Cardiac septum (tissue), 1 donor: ENCODE results near the gene DNMBP. TPM values are rescaled to one million over a fixed set of nuclear protein-coding genes. Genes with fewer than 3 reads are reported as not detected.
"Not testable (repeated sequence)": the region's sequence is repeated elsewhere in the genome, so short reads cannot be mapped to it uniquely, and the experiment has no call there.

Experiments used
- DNase-seq: peaks from one replicate; pipeline ENCODE4 v3.0.0-alpha.2; 2020; ENCODE audit warnings: low spot score
- intact Hi-C: fragments of 100-400 bp; cut with DNase I; formaldehyde crosslinking; loops from one replicate; pipeline ENCODE4 v1.14.0; 2022
- total RNA-seq: library from RNA; stranded (reverse); fragmentation: NEBNext Ultra II Directional; extraction: Animal tissue kit (Norgen Biotek cat#: 25700); gene quantifications from one replicate; pipeline ENCODE4 v1.2.1, GENCODE V29; 2021
- donor health status: DM: no; HTN: no; CAD: no.

The DNMBP gene
- total RNA-seq, 1 donor from 2014 or later: 5.6 TPM

DNA sequence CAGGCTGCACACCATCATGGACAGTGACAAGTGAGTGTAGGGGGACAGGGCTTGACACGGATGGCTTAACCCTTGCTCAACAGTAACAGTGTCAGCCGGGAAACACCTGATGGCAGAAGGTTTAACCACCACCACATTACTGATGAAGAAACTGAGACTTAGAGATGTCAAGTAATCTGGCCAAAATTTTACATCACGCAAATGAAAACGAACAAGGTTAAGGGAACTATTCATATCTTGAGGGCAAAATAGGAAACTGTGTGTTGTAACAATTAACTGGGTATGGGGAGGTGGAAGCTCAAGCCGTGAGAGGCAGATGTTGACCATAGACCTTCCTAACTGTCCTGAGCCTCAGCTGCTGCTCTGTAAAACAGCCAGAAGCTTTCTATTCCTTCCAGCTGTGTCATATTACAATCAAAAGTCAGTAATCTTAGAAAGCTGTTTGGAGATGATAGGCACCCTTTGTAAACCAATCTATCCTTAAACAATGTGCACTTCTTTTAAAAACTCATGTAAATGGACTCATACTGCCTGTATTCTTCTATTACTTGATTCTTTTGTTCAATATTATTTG lies 158.9 kb downstream of the DNMBP start:
- no peak for DNase-seq
- intact Hi-C loops: no loop called here

DNA sequence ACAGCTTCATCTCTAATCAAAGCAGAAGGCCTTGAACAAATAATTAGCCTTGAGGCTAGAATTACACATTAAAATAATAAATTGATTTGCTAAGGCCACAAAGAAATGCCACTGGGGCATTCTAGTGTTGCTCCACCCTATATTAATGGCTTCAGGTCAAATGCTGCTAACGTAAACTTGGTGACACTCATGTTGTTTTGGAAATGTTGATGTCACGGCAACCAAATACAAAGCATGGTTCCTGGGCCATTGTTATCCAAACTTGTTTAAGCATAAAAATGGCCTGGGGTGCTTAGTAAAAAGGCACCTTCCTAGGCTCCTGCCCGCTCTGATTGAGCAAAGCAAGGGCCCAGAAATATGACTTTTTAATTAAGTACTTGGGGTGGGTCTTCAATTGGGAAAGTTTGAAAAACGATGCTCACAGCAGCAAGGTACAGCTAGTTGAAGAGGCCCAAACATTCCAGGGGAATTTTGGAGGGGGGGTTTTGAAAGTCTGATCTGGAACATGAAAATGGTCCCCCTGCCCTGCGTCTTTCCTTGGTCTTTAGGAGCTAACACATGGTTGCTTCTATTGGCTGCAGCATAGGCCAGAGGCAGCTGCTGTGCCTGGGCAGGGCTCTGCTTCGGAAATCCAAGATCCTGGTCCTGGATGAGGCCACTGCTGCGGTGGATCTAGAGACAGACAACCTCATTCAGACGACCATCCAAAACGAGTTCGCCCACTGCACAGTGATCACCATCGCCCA lies 159.6 kb downstream of the DNMBP start:
- DNase-seq: no peak
- intact Hi-C loops: no loop called here

DNA sequence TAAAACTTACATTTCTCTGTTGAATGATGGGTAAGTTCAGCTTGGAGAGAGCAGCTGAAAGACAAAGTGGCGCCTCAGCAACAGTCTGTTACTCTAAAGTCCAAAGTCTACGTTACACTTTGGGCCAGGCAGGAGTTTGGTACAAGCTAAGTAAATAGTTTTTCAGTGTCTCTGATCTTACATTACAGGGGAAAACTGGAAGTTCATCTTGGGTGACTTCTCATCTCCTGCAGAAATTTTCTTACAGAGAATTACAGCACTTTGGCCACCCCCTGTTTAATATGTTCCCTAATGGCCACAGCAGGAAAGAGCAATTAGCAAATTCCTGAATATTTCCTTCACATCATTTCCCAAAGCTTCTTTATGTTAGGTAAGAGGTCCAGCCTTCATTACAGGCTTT lies 160.2 kb downstream of the DNMBP start:
- no peak for DNase-seq
- intact Hi-C loops: loop anchor here (5.0 kb wide), 1 partner anchor 338 kb away; the partner anchor contains the start of gene ERLIN1

DNA sequence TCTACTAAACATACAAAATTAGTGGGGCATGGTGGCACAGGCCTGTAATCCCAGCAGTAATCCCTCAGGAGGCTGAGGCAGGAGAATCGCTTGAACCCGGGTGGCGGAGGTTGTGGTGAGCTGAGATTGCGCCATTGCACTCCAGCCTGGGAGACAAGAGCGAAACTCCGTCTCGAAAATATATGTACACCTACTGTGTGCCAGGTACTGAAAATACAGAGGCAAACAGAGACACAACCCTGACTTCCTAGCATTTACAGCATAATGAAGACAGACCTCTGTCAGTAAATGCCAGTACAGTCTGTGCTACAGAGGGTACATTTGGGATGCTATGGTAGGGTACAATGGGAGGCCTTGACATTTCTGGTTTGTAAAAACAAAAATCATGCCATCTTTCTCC lies 160.7 kb downstream of the DNMBP start:
- DNase-seq: no peak
- intact Hi-C loops: loop anchor here (5.0 kb wide), 1 partner anchor 338 kb away; the partner anchor contains the start of gene ERLIN1

DNA sequence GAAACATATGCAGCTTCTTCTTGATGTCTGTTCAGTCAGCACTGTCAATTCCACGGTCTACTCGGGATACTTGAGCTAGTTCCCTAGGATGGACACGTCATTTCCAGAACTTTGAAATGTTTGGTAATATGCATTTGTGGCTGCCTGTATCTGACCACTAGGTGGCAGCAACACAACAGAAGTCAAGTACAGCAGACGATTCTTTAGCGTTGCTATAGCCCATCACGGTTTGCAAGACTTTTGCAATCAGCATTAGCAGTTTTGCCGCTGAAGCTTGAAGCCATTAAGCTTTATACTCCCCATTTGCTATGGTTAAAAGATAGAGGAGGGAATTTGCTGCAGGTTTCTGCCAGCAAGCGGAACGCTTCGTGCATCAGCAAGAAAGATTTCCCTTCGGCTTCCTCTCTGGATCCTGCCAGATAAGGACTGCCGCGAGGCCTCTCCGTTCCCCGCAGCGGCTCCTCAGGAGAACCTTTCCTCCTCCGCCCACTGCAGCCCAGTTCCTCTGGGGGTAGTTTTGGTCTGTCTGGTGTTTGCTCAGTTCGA lies 163.8 kb downstream of the DNMBP start:
- intact Hi-C loops: loop anchor here (1.0 to 5.0 kb wide), 3 partner anchors 164 to 341 kb away; partner anchors contain the start of gene ERLIN1
- no peak for DNase-seq

DNA sequence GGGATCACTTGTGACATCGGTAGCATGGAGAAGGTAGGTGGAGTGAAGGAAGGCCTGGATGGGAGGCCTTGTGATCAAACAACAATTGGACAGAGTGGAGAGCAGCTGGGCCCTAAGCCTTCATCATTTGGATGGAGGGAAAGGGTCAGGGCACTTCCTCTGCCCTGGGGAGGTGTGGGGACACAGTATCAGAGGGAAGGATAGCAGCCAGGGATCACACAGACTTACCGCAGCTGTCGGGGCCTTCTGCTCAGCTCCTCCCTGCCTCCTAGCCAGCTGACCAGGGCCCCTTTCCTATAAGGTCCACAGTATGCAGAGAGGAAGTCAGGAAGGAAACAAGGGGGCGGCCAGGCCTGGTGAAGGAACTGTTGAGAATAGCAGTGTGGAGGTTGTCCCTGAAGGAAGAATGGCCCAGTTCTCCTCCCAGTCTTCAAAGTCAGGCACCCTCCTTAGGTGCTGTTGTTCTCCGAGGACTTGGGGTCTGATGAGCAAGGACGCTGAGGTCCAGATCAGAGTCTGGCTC lies 165.3 kb downstream of the DNMBP start:
- no peak for DNase-seq
- intact Hi-C loops: no loop called here

DNA sequence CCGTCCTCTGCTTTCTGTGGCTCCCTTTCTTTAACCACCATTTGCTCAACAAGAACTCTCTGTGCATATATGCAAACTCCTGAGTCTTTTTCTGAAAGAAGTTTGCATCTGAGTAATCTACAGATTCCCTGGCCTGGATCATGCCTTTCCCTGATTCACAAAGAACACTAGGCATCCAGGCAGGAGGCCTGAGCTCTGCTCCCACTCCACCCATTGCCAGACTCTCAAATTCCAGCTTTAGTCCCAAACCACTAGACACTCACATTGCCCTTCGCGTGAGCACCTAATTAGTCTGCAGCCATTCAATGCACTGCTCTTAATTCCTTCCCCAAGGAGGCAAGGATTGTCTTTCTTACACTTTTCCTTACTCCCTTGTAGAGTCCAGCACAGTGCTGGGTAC lies 166.4 kb downstream of the DNMBP start:
- no peak for DNase-seq
- intact Hi-C loops: no loop called here

DNA sequence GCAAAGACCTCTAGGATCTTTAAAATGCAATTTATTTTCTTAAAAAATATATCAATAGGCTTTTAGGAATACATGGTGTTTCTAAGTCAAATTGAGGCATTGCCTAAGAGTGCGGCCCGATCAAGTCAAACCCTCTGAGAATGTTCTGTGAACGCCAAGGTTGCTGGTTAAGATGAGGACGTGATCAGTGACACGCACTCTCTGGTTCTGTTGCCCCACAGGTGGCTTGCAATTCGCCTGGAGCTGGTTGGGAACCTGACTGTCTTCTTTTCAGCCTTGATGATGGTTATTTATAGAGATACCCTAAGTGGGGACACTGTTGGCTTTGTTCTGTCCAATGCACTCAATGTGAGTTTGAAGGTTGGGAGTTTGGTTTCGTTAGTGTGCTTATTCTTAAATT lies 168.0 kb downstream of the DNMBP start:
- no peak for DNase-seq
- intact Hi-C loops: no loop called here

DNA sequence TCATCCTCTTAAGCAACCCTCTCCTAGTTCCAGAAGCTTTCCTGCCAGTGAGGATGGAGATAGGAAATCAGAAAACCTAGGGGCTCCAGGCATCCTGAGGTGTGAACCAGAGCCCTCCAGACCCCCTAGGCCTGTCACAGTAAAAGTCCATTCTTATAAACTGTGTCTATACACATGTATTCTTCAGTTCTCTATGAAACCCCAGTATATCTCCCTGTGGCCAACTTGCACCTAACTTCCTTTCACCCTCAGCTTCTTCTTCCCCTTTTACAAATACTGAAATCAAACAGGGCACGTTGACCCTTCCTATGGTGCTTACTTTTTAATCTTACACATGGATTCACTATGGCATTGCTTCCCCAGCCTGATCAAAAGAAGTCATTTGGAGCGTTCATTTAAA lies 168.9 kb downstream of the DNMBP start:
- DNase-seq, intact Hi-C loops: not testable (repeated sequence)

DNA sequence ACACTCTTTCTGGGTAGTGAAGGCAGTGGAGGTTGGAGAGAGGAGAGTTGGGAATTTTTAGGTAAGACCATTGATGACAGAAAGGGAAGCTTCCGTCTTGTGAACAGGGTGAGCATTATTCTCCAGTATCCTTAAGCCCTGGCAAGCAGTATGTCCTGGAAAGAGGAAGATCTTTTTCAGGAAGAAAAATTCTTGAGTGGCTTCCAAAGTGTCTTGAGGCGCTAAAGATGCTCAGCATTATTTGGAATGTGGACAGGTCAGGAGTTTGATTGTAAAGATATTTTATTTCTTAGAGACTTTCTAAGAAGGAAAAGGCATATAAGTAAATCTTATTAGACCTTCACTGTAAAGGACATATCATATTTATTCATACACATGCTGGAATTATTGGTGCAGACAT lies 173.0 kb downstream of the DNMBP start:
- no peak for DNase-seq
- intact Hi-C loops: no loop called here

DNA sequence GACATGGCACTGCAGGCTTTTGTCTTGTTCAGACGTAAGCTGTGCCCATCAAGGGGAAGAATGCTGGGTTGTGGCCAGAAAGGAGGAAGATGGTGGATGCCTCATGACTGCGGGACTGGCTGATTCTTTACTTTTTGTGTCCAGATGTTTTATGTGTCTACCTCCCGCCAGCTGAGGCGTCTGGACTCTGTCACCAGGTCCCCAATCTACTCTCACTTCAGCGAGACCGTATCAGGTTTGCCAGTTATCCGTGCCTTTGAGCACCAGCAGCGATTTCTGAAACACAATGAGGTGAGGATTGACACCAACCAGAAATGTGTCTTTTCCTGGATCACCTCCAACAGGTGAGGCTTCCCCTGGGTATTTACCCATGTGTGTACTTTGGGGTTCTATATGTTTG lies 173.8 kb downstream of the DNMBP start:
- intact Hi-C loops: no loop called here
- DNase-seq: no peak

DNA sequence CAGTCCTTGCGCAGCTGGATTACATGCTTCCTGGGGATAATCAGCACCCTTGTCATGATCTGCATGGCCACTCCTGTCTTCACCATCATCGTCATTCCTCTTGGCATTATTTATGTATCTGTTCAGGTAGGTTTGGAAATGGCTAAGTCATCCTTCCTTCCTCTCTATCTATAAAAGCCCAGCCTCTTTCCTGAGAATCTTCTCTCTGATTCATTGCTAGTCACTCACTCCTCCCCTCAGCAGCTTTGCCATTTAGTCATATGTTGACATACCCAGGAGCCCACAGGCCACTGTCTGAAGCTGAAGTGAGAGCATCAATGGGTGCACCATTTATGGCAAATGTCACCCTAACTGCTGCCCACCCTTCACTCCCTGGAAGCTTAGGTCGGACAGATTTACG lies 175.3 kb downstream of the DNMBP start:
- intact Hi-C loops: no loop called here
- no peak for DNase-seq

DNA sequence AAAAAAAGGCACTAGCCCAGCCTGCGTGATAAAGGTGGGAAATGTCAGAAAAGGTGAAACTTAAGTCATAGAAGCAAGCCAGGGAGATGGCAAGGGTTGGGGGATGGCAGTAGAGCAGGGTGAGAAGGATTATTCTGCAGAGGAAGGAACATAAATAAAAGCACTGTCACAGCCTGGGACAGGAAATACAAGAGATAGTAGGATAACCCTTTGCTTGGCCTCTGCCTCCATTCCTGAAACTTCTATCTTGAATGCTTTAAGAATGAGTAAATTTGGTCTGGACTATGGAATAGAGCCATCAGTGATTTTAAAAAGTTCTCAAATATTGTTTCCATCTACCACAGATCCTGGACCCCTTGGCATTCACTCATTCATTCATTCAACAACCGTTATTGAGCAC lies 177.3 kb downstream of the DNMBP start:
- intact Hi-C loops: no loop called here
- no peak for DNase-seq

DNA sequence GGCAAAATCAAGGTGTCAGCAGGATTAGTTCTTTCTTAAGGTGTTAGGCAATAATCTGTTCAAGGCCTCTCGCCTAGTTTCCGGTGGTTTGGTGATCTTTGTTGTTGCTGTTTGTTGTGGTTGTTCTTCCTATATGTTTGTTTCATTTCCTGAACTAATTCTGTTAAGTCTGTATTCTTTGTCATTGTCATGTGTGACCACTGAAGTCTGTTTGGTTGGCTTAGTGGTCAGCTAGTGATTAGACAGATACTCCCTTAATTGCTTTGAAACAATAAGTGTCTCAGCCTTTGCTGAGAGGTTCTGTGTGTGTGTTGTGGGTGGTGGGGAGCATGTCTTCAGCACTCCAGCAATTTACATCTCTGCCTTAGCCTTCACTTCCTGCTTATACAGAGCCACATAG lies 181.3 kb downstream of the DNMBP start:
- intact Hi-C loops: no loop called here
- no peak for DNase-seq

DNA sequence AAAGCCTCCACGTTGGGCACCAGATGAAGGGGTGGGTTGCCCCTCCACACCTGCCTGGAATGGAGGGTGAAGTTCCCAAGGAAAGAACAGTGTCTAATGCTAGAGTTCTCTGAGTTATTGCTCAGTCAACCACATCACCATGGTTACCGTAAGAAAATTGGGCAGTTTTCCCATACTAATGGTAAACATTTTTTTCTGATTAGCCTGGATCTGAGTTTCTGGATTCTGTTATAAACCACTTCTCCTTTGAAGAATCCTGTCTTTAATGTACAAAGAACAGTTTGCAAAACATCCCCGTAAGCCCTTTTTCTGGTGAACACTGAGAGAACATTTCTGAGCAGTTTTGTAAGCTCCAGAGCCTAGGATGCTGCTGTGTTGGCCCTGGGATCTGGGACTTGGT lies 181.8 kb downstream of the DNMBP start:
- DNase-seq: no peak
- intact Hi-C loops: no loop called here

Other genes starting within 250 kb of the DNMBP start
- gene ABCC2, start 227.3 kb downstream of the DNMBP start, total RNA-seq: 0.30 TPM
- not detected for gene CPN1, start 71.9 kb upstream of the DNMBP start, total RNA-seq
- gene ERLIN1, start 176.1 kb upstream of the DNMBP start, total RNA-seq: 7.2 TPM
- 11.9 TPM for gene CHUK, start 219.6 kb upstream of the DNMBP start, total RNA-seq